GM19468 (cell line): Measurements from ENCODE around the gene PRKN.

Experiments used
- ATAC-seq: cut with Tn5 transposase; IDR thresholded peaks from one replicate; pipeline ENCODE4 v1.9.1; 2021; ENCODE audit warnings: mild to moderate bottlenecking, moderate library complexity, moderate number of reproducible peaks; ENCODE audit not compliant: unreplicated experiment; ENCODE audit errors: extremely low read depth

The PRKN gene

DNA sequence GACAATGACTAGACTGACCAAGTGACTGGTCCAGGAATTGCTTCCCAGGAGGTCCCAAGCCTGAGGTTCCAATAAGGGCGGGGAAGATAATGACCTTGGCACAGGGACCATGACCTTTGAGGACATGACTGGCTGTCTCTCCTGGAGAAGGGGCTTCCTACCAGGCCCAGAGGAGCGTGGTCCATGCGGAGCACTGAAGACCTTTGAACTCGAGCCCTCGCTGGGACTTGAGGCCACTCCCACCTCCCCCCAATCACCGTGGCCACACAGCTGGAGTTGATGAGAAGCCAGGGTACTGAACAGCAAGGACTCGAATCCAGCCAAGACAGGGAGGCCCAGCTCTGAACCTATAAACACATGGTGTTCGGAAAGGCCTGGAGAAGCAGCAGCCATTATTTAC is 677.0 kb downstream of the PRKN start:
- ATAC-seq = no peak

DNA sequence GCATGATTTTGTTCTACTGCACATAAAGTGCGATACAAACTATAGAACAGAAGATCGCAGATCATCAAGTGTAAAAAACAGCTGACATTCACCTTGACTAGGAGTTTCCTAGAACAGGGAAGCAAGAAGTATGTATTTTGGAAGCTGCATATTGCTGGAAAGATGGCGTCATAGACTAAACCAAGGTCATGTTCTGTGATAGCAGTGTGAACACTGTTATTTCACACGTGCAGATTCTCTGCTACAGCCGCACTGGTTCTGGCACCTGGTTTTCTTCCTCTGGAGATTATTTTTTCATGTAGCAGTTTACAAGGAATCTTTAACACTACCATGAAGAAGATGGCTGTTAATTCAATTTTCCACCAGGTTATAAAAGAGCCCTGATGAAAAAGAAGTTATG is 681.2 kb downstream of the PRKN start:
- no peak for ATAC-seq

GRCh38 chr6:162032620-162033019 is 694.9 kb downstream of the PRKN start:
- no peak for ATAC-seq

GRCh38 chr6:162029873-162030576 is 697.5 kb downstream of the PRKN start:
- ATAC-seq = no peak

GRCh38 chr6:162026843-162027242 is 700.7 kb downstream of the PRKN start:
- no peak for ATAC-seq

DNA sequence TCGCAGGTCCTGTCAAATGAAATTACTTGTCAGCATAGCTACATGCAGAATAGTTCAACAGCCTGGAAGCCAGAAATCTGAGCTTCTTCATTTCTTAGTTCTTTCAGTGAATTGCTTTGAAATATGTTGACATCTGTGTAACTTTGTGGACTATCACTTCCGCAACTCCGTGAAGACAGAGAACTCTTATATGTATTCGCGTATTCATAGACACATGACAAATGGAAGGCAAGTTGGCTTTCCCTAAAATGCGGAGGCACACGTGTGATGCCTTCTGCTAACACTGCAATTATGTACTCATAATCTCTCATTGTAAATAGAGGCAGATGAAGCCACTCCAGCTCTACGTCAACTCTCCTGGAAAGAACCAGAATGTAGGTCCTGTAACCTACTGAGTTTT is 701.5 kb downstream of the PRKN start:
- ATAC-seq = no peak

DNA sequence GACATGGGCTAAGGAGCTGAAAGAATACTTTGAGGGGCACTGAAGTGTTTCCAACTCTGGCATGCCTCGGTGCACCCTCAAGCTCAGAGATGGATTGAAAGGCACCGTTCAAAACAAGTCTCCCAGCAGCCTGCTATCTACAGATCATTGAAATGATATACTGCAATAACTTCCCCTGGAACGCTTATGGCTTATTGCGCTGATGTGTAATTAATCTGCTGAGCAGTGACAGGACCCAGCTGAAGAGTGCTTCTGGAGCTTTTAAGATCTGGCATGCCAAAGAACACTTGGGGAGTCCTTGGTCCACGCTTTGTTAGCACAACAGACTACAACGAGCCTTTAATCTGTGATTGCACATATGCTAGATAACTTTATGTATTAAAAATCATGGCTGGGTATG is 708.2 kb downstream of the PRKN start:
- no peak for ATAC-seq

- no peak for ATAC-seq
Observed at GRCh38 chr6:162017536-162017935, 710.0 kb downstream of the PRKN start.

GRCh38 chr6:162014069-162014811 is 713.3 kb downstream of the PRKN start:
- ATAC-seq = no peak

DNA sequence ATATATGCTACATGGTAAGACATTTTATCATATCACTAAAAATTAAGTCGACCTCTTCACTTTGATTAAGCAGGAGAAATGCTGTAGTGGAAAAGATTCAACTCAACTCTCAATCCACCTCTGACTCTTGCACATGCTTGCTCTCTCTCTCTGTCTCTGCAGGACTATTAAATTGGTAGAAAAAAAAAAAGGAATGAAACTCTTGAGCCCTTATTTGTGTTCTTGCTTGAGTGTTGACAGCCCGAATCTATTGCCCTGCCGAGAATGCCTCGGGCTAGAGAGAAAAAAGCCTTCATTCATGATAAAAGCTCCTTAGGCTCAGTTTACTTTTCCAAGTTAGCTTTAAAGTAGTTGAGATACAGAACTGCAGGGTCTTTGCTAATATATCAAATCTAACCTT is 722.2 kb downstream of the PRKN start:
- no peak for ATAC-seq

DNA sequence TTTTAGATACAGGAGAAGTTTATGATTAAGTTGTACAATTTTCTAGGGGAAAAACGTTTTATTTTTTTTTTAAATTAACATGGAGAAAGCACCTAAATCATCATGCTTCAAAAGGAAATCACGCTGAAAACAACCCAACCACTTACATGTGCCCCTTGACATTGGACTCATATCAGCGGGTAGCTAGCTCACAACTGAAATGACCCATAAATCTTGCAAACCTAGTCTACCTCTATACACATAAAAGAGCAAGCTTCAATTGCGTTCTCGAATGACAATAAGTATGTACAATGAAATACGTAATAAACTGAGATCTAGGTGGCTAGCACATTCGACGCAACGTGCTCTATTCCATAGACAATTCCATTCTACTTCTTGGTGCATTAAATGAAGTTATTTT is 730.8 kb downstream of the PRKN start:
- ATAC-seq = no peak

- no peak for ATAC-seq
Observed at GRCh38 chr6:161985876-161986423, 741.6 kb downstream of the PRKN start.

GRCh38 chr6:161984713-161985112 is 742.9 kb downstream of the PRKN start:
- no peak for ATAC-seq

- ATAC-seq = no peak
Observed at GRCh38 chr6:161976553-161976952, 751.0 kb downstream of the PRKN start.

- ATAC-seq = no peak
Observed at GRCh38 chr6:161973064-161973463, 754.5 kb downstream of the PRKN start.

DNA sequence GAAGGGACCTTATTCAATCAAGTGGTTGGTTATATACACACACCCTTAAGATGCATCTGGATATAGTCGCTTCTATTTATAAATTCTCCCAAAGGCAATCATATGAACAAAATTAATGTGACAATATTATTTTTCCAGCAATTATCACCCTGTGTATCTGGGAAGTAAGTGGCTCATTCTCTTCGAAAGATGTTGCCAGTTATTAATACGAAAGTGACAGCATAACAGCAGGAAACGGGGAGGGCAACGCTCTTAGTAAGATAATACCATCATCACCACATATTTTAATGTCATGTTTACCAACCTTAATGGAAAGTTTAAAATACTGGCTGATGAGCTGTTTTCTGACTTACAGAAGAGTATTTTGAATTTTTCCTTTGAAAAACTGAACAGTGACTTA is 756.5 kb downstream of the PRKN start:
- no peak for ATAC-seq

DNA sequence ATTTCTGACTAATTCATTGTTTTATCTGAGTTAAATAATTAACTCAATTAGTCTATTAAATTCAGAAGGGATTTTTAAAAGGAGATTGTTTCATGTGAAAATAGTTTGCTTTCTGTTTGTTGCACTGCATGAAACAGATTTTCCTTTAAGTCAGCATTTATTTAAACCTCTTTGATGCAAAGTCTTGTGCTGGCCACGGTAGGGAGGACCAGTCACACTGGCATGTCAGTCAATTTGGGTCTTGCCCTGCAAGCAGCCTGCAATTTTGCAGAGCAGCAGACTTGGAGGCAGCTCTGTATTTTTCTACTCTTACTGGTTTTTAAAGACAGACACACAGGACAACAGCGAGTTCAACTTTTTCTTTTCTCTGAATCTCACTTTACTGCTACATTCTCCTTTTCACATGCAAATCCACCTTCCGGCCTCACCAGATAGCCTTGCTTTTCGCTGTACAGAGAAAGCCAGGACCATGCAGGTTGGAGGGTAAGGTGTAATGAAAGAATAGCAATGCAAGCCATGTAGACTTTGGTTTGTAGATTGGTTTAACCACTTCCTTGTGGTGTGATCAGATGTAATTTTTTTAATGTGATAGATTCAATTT is 763.8 kb downstream of the PRKN start:
- ATAC-seq = no peak

DNA sequence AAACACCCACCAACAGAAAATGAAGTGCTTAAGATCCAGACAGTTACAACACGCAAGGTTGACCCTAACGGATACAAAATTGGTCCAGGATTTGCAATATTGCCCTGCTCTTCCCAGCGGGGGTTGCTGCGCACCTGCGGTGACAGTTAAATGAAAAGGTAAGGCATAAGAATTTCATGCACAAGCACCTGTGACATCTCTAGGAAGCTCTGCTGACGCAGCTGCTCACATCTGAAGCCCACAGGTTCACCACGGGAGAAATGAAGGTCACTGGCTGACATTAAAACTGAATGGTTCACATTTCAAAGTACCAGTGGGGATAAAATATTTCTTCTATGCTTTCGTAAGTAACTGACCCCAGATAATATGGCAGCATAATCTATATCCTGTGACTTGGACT is 764.4 kb downstream of the PRKN start:
- no peak for ATAC-seq

- no peak for ATAC-seq
Observed at GRCh38 chr6:161961796-161962195, 765.8 kb downstream of the PRKN start.

DNA sequence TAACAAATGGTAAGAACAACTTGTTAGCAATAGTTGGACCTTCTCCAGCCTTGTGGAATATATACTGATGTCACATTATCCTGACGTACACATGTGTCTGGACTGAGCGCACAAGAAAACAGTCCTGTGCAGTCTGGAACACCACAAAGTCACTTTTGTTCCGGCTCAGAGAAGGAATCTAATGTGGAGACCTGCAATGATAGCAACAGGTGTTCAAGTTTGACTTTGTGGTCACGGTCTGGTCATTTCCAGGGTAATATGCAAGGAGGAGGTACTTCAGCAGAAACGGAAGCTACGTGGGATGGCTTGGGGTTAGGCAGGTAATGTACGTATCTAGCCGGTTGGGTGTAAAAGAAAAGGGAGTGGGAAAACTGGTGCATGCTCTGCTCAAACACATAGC is 766.5 kb downstream of the PRKN start:
- ATAC-seq = no peak

GRCh38 chr6:161959072-161959471 is 768.5 kb downstream of the PRKN start:
- no peak for ATAC-seq
